K562 treated with DMSO at 1 percent for 12 hours (cell line): ENCODE measurements around the gene FAM83E. TPM values are rescaled to one million over a fixed set of nuclear protein-coding genes. Genes with fewer than 3 reads are reported as not detected.

Experiments used
- total RNA-seq: library from RNA; unstranded; fragments of 300-600 nt; gene quantifications from 2 replicates; pipeline ENCODE4 v1.2.3, GENCODE V29; 2022; ENCODE audit not compliant: insufficient read depth

FAM83E gene
- 1.2 TPM in 1 of 2 replicates, not detected in the other for total RNA-seq

DNA sequence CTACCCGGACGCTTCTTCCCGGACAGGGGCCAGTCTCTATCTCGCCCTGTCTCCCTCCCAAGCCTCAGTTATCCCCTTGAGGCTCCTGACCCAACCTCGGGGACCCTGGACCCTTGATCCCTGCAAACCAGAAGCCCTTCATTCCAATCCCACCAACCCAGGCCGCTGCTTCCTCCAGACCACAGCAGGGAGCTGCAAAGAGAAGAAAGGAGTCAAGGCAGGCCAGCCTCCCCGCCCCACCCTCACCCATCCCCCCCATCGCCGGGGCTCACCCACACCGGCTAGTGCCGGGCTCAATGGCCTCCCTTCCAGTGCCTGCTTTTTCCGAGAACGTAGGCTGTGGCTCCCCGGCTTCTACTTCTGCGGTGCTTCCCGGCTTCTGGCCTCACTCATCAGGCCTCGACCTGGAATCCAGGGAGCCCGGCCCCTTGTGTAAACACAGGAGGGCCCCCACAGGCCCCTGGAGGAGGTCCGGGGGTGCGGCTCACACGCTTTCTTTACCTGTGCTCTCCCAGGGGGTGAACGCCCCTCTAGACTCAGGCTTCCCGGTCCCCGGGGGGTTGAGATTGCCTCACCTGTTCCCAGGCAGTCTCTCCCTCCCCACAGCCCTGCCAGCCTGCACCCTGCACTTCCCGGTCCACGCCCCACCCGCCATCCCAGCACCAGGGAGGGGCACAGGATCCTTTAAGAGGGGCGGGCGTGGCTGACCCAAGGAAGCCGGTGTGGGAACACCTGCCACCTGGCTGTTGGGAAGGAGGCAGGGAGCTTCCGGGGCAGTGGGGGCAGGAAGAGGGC lies at the start of gene FAM83E:
Gene FAM83E (minus strand): TSS at position 641 of the 795 bp plus-strand sequence. CDS start 1,704 bp downstream, outside the sequence.

DNA sequence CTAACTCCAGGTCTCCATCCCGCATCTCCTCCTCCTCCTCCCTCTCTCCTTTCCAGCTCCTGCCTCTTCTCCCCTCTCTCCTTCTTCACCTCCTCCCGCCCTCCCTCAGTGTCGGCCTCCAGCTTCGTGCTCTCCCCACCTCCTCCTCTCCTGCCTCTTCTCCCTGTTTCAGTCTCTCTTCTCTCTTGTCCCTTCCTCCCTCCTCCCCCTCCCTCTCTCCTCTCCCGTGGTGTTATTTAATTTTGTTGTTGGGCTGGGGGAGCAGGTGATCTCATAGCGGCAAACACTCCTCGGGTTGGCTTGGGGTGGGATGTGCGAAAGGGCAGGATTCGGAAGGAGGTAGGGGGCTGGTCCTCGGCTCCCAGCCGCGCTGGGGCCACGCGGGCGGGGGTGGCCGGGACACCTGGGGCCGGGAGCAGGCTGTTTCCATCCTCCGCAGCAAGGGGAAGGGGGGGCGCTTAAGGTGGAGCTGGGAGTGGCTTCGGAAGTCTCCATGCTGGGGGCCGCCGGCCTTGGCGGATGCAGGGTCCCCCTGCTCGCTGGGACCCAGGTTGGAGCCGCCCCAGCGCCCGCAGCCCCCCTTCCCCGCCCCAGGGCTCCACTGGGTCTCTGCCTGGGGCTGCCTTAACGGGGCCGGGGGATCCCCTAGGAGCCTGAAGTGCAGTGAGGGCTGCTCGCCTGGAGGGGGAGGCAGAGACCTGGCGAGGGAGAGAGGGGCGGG lies 31.3 kb upstream of the FAM83E start, which contains the start of gene CA11:
Gene CA11 (minus strand): TSS at position 187 of the 721 bp plus-strand sequence. CDS start 555 bp downstream, outside the sequence.

DNA sequence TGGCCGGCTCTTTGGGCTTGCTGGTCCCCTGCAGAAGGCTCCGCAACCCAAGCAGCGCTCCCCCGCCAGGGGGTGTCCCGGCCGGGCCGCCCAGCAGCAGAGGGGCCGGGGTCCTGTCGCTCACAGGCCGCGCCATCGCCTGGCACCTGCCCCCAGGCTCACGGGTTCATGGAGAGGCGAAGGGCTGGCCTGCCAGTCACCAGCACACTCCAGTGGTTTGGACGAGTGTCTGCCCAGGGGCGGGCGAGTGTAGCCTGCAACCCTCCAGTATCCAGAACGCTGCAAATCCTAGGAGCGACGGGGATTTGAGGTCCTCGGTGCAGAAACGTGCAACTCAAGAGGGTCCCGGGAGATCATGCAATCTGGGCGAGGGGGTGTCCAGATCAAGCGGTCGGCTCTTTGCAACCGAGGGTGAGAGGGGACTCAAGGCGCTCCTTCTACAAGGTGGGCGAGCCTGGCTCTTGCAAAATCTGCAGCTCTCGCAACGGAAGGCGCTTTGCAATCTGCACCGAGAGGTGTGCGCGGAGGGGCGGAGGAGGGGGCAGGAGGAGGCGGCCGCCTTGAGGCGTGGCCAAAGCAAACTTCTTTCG lies 22.1 kb upstream of the FAM83E start, which contains the start of gene DBP:
Gene DBP (minus strand): TSS at position 521 of the 590 bp plus-strand sequence. CDS start 385 bp downstream, at position 136.

DNA sequence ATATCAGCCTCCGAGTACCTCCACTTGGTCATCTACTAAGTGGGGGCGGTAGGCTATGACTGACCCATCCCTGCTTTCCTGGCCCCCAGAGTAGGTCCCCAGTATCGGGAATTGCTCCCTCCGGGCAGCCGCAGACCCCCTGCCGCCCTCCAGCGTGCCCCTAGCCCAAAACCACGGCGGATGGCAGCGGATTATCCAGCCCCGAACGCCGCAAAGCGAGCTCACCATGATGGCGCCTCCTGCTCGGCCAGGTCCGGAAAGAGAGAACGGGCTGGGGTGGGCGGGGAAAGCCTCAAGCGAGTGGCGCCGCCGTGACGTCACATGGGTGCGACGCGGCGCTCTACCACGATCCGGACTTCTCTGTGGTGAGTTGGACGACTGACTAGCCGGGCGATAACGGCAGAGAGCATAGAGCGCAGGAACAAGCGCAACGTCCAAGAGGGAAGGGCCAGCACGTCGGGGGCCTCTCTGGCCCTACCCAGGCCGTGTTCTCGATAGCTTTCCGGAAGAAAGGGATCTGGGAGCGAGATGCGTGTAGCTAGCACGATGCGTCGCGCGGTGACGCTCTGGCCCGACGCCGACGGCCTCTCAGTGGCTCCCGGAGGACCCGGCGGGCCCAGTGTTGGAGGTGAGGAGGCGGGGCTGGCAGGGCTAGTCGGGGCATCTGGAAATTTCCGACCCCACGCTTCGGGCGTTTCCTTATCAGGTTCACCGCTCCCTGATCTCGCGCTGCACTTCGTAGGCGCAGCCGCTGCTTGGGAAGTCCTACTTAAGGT lies 4.2 kb upstream of the FAM83E start, which contains the start of the genes RPL18 and SPHK2:
Gene RPL18 (minus strand): TSS at position 263 of the 776 bp plus-strand sequence. CDS start 35 bp downstream, at position 228.
Gene SPHK2 (plus strand): TSS at position 591 of the 776 bp plus-strand sequence. CDS start 1,009 bp downstream, outside the sequence.

DNA sequence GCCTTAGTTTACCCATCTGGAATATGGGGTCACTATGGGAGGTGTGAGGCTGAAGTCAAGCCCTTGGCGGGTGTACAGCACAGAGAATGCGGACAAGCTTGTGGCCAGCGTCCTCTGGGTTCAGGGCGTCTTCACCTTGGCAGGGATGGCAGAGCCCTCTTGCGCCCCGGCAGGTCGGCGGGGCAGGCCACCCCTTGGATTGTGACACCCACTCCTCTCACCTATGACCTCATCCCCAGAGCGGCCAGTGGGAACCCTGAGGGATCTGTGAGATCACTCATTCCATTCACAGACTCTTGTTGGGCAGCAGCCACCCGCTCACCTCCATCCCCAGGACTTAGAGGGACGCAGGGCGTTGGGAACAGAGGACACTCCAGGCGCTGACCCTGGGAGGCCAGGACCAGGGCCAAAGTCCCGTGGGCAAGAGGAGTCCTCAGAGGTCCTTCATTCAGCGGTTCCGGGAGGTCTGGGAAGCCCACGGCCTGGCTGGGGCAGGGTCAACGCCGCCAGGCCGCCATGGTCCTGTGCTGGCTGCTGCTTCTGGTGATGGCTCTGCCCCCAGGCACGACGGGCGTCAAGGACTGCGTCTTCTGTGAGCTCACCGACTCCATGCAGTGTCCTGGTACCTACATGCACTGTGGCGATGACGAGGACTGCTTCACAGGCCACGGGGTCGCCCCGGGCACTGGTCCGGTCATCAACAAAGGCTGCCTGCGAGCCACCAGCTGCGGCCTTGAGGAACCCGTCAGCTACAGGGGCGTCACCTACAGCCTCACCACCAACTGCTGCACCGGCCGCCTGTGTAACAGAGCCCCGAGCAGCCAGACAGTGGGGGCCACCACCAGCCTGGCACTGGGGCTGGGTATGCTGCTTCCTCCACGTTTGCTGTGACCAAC lies 8.2 kb downstream of the FAM83E start, which contains the start of gene SPACA4:
Gene SPACA4 (plus strand): TSS at position 280 of the 896 bp plus-strand sequence. CDS start 237 bp downstream, at position 517.

Other genes with a start within 250 kb of the FAM83E start
- 162 and 237 TPM in 2 replicates for gene KDELR1, start 223.5 kb downstream of the FAM83E start, total RNA-seq
- gene GRIN2D, start 221.4 kb downstream of the FAM83E start, total RNA-seq, result 11.8 and 27.2 TPM in 2 replicates
- 12.5 and 27.2 TPM in 2 replicates for gene GRWD1, start 169.1 kb downstream of the FAM83E start, total RNA-seq
- gene KCNJ14, start 159.5 kb downstream of the FAM83E start, total RNA-seq, result 2.3 and 2.4 TPM in 2 replicates
- 56.5 and 72.5 TPM in 2 replicates for gene CYTH2, start 145.7 kb downstream of the FAM83E start, total RNA-seq
- 8.5 and 9.9 TPM in 2 replicates for gene LMTK3, start 103.2 kb downstream of the FAM83E start, total RNA-seq
- gene SULT2B1, start 62.9 kb downstream of the FAM83E start, total RNA-seq, result 1.0 and 2.0 TPM in 2 replicates
- not detected in 2 replicates for gene SPACA4, start 8.3 kb downstream of the FAM83E start, total RNA-seq
- 5,080 and 6,810 TPM in 2 replicates for gene RPL18, start 4.1 kb upstream of the FAM83E start, total RNA-seq
- gene SPHK2, start 4.4 kb upstream of the FAM83E start, total RNA-seq, result 7.6 and 8.2 TPM in 2 replicates
- 17.4 and 19.1 TPM in 2 replicates for gene DBP, start 22.3 kb upstream of the FAM83E start, total RNA-seq
- gene CA11, start 31.1 kb upstream of the FAM83E start, total RNA-seq, result 14.8 and 24.9 TPM in 2 replicates
- gene NTN5, start 57.9 kb upstream of the FAM83E start, total RNA-seq, result 0.96 and 0.98 TPM in 2 replicates
- gene FUT2, start 80.9 kb upstream of the FAM83E start, total RNA-seq, result 0.23 TPM in 1 of 2 replicates, not detected in the other
- 0.63 and 0.79 TPM in 2 replicates for gene MAMSTR, start 104.6 kb upstream of the FAM83E start, total RNA-seq
- 8.6 and 9.0 TPM in 2 replicates for gene RASIP1, start 125.5 kb upstream of the FAM83E start, total RNA-seq
- 0.42 and 0.94 TPM in 2 replicates for gene IZUMO1, start 131.8 kb upstream of the FAM83E start, total RNA-seq
- gene FUT1, start 137.6 kb upstream of the FAM83E start, total RNA-seq, result 3.7 and 11.7 TPM in 2 replicates
- gene FGF21, start 140.4 kb upstream of the FAM83E start, total RNA-seq, result not detected in 2 replicates
- 67.2 and 83.7 TPM in 2 replicates for gene BCAT2, start 196.0 kb upstream of the FAM83E start, total RNA-seq
- 0.88 and 0.99 TPM in 2 replicates for gene HSD17B14, start 221.4 kb upstream of the FAM83E start, total RNA-seq